Measurements from ENCODE around the gene SLC44A4.

DNA sequence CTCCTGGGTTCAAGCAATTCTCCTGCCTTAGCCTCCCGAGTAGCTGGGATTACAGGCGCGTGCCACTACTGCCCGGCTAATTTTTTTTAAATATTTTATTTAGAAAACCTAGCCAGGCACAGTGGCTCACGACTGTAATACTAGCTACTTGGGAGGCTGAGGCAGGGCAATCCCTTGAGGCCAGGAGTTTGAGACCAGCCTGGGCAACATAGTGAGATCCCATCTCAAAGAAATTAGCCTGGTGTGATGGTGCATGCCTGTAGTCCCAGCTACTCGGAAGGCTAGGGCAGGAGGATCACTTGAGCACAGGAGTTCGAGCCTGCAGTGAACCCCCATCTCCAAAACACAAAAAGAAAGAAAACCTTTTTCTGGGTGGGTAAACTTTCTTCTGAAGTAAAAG lies 2.4 kb downstream of the SLC44A4 start:
- TF ChIP-seq, protein P1, sequence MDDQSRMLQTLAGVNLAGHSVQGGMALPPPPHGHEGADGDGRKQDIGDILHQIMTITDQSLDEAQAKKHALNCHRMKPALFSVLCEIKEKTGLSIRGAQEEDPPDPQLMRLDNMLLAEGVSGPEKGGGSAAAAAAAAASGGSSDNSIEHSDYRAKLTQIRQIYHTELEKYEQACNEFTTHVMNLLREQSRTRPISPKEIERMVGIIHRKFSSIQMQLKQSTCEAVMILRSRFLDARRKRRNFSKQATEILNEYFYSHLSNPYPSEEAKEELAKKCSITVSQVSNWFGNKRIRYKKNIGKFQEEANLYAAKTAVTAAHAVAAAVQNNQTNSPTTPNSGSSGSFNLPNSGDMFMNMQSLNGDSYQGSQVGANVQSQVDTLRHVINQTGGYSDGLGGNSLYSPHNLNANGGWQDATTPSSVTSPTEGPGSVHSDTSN (CRISPR knock-in tag; IDR thresholded peaks at IDR 0.05), result no peak
- no peak for TF ChIP-seq ZNF274 (IDR thresholded peaks at IDR 0.05; ENCODE audit: low read length)
- TF ChIP-seq ZNF274 (tag by site-specific recombination; IDR thresholded peaks at IDR 0.05; ENCODE audit: borderline replicate concordance), result no peak
- TF ChIP-seq, protein P2, sequence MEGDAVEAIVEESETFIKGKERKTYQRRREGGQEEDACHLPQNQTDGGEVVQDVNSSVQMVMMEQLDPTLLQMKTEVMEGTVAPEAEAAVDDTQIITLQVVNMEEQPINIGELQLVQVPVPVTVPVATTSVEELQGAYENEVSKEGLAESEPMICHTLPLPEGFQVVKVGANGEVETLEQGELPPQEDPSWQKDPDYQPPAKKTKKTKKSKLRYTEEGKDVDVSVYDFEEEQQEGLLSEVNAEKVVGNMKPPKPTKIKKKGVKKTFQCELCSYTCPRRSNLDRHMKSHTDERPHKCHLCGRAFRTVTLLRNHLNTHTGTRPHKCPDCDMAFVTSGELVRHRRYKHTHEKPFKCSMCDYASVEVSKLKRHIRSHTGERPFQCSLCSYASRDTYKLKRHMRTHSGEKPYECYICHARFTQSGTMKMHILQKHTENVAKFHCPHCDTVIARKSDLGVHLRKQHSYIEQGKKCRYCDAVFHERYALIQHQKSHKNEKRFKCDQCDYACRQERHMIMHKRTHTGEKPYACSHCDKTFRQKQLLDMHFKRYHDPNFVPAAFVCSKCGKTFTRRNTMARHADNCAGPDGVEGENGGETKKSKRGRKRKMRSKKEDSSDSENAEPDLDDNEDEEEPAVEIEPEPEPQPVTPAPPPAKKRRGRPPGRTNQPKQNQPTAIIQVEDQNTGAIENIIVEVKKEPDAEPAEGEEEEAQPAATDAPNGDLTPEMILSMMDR (tag by site-specific recombination; IDR thresholded peaks at IDR 0.05), result no peak
- TF ChIP-seq KLF1 (tag by site-specific recombination; IDR thresholded peaks at IDR 0.05), result no peak
- TF ChIP-seq, protein P3, sequence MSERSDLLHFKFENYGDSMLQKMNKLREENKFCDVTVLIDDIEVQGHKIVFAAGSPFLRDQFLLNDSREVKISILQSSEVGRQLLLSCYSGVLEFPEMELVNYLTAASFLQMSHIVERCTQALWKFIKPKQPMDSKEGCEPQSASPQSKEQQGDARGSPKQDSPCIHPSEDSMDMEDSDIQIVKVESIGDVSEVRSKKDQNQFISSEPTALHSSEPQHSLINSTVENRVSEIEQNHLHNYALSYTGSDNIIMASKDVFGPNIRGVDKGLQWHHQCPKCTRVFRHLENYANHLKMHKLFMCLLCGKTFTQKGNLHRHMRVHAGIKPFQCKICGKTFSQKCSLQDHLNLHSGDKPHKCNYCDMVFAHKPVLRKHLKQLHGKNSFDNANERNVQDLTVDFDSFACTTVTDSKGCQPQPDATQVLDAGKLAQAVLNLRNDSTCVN (tag by site-specific recombination; optimal IDR thresholded peaks at IDR 0.05), result no peak
- TF ChIP-seq ZNF140 (tag by site-specific recombination; IDR thresholded peaks at IDR 0.05), result no peak
